Uterus (tissue), 4 donors: ENCODE results near the gene SEC16A. TPM values are rescaled to one million over a fixed set of nuclear protein-coding genes. Genes with fewer than 3 reads are reported as not detected.

ENCODE experiments used
- DNase-seq, 2 donors: peaks; one replicate each; pipeline ENCODE4 v3.0.0-alpha.2; 2019 to 2020
- H3K27ac ChIP-seq, 2 donors: fragments of 200-600 bp; sonication (generic); 1 replicate in 1 of 2; 2 replicates in 1 of 2; pipeline ENCODE4 v1.5.1; 2016 to 2018
- H3K27me3 ChIP-seq, 2 donors: fragments of 200-600 bp; sonication (generic); one replicate each; pipeline ENCODE4 v1.5.1; 2018 to 2019; ENCODE audit warnings: control low read depth in 1 of 2
- H3K36me3 ChIP-seq, 2 donors: fragments of 200-600 bp; sonication (generic); one replicate each; pipeline ENCODE4 v1.5.1; 2019; ENCODE audit warnings: control low read depth in 1 of 2
- H3K4me1 ChIP-seq, 2 donors: fragments of 200-600 bp; sonication (generic); one replicate each; pipeline ENCODE4 v1.5.1; 2018 to 2019; ENCODE audit warnings: control low read depth in 1 of 2
- H3K4me3 ChIP-seq, 2 donors: fragments of 200-600 bp; sonication (generic); 1 replicate in 1 of 2; 2 replicates in 1 of 2; pipeline ENCODE4 v1.5.1; 2018 to 2019; ENCODE audit warnings: mild to moderate bottlenecking in 1 of 2
- H3K9me3 ChIP-seq, 2 donors: fragments of 200-600 bp; sonication (generic); one replicate each; pipeline ENCODE4 v1.5.1; 2019; ENCODE audit warnings: control low read depth in 1 of 2
- POLR2A ChIP-seq, 2 donors: fragments of 450-650 bp; IDR thresholded peaks; one replicate each; pipeline ENCODE4 v1.6.1; 2016; ENCODE audit warnings: antibody characterized with exemption in 2 of 2, mild to moderate bottlenecking in 1 of 2, moderate library complexity in 1 of 2
- intact Hi-C: fragments of 100-400 bp; cut with DNase I; formaldehyde crosslinking; loops from one replicate; pipeline ENCODE4 v1.15.1; 2023; ENCODE audit warnings: low total_unique reads
- total RNA-seq, 4 donors: library from RNA; depleted of rRNA in 3 of 4; stranded (reverse); fragments of >200 nt in 3 of 4; gene quantifications; one replicate each; pipeline versions ENCODE4 v1.1.0 to v1.2.4, GENCODE V29; 2014 to 2023
- TF ChIP-seq, protein P1 (sequence below), 4 experiments: fragments of 200-600 bp in 2 of 4; fragments of 450-650 bp in 2 of 4; sonication (generic) in 2 of 4; IDR thresholded peaks; one replicate each; pipeline ENCODE4 v1.5.1; 2016 to 2019; ENCODE audit warnings: antibody characterized with exemption in 4 of 4, mild to moderate bottlenecking in 2 of 4, moderate library complexity in 1 of 4
- donor health status: DM: yes; HTN: yes; CAD: no.

SEC16A gene
- total RNA-seq, 4 donors from 2014 or later = 18.8 to 73.2 (median 35.1) TPM

DNA sequence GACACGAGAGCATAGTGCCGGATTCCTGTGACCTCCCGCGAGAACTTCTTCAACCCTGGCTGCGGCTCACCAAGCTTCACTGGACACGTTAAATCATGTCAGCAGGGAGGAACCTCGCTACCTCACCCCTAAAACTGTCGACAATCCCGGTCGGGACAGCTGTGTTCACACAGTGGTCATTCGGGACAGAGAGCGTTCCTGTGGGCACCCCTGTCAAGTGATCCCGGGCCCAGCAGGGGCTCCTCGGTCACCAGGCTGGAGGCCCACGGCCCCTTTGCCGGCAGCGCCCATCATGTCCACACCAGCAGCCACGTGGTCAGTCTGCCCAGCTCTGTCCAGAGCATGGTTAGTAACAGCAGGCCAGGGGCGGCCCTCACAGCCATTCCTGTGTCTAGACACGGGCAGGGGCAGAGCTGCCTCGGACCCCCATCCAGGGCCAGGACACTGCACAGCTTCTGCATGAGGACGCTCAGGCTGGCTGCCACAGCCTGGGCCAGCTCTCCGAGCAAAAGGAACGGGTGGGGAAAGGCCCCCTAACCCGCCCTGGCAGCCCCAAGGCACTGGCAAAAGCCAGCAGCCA is 46.7 kb downstream of the SEC16A start:
- H3K36me3 ChIP-seq = no peaks in the 10 kb centered on the region
- intact Hi-C loops = no loop called here
- H3K4me1 ChIP-seq = peaks cover 0 to 12% of the 10 kb centered on the region in 2 donors
- TF ChIP-seq, protein P1, sequence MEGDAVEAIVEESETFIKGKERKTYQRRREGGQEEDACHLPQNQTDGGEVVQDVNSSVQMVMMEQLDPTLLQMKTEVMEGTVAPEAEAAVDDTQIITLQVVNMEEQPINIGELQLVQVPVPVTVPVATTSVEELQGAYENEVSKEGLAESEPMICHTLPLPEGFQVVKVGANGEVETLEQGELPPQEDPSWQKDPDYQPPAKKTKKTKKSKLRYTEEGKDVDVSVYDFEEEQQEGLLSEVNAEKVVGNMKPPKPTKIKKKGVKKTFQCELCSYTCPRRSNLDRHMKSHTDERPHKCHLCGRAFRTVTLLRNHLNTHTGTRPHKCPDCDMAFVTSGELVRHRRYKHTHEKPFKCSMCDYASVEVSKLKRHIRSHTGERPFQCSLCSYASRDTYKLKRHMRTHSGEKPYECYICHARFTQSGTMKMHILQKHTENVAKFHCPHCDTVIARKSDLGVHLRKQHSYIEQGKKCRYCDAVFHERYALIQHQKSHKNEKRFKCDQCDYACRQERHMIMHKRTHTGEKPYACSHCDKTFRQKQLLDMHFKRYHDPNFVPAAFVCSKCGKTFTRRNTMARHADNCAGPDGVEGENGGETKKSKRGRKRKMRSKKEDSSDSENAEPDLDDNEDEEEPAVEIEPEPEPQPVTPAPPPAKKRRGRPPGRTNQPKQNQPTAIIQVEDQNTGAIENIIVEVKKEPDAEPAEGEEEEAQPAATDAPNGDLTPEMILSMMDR (IDR thresholded peaks at IDR 0.05) = no peak
- TF ChIP-seq POLR2A (IDR thresholded peaks at IDR 0.05) = no peak
- H3K9me3 ChIP-seq = no peaks in the 10 kb centered on the region
- no peak overlapping the region for H3K27ac ChIP-seq
- H3K27me3 ChIP-seq = no peaks in the 10 kb centered on the region
- H3K4me3 ChIP-seq = no peak overlapping the region
- DNase-seq = no peak

DNA sequence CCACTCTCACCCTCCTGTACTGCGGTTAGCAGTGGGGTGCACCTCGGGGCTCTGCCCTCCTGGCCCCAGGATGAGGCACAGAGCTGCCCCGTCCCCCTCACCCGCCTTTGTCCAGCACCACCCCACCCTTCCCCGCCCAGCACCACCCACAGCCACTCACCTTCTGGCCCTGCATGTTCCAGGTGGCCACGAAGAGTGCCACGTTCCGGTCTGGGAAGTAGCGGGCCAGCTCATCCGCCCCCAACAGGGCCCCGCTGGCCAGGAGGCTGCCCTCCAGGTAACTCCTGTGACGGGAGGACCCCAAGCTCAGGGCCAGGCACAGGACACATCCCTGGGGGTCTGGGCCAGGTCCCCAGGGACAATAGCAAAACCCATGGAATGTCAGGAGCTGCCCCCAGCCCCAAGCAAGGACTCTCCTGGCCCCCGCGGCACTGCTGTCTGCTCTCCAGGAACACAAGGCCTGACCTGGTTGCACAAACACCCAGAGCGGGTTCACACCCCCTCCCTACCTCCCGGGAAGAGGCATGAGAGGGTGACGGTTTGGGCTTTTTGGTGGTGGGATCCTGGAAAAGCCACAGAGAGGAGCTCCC is 48.2 kb downstream of the SEC16A start:
- H3K27ac ChIP-seq = no peak overlapping the region
- TF ChIP-seq, protein P1 (IDR thresholded peaks at IDR 0.05) = no peak
- H3K36me3 ChIP-seq = no peaks in the 10 kb centered on the region
- no peaks in the 10 kb centered on the region for H3K9me3 ChIP-seq
- no peaks in the 10 kb centered on the region for H3K27me3 ChIP-seq
- intact Hi-C loops = no loop called here
- no peak for DNase-seq
- H3K4me3 ChIP-seq = no peak overlapping the region
- H3K4me1 ChIP-seq = peaks cover 0 to 12% of the 10 kb centered on the region in 2 donors

DNA sequence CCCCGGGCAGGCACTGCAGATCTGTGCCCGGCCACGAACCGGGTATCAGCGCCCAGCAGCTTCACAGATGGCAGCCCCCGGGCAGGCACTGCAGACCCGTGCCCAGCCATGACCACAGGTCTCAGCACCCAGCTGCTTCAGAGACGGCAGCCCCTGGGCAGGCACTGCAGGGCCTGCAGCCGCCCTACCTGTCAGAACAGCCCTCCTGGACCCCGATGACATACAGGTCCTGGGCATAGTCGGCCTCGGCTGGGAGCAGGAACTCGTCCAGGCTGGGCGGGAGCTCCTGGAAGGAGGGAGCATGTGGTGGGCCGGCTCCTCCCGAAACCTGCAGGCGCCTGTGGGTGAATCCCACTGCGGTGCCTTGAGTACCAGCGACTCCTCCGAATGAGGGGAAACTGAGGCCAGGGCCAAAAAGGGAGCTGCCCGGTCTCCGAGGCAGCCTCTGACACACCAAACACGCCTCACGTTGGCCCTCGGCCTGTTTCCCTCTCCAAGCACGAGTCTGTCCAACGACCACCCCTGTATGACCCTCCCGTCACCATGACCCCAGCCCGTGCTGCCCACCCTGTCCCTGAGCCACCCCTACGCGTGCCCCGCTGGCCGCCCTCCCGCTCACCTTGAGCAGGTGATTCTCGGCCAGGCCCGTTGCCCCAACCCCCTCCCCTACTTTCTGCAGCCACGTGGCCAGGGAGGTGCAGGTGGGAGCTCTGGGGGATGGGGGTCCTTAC is 48.8 kb downstream of the SEC16A start:
- no peak overlapping the region for H3K27ac ChIP-seq
- no peak overlapping the region for H3K4me3 ChIP-seq
- H3K9me3 ChIP-seq = no peaks in the 10 kb centered on the region
- peaks cover 0 to 12% of the 10 kb centered on the region in 2 donors for H3K4me1 ChIP-seq
- intact Hi-C loops = no loop called here
- H3K27me3 ChIP-seq = no peaks in the 10 kb centered on the region
- no peaks in the 10 kb centered on the region for H3K36me3 ChIP-seq
- TF ChIP-seq, protein P1 (IDR thresholded peaks at IDR 0.05) = no peak
- no peak for TF ChIP-seq POLR2A (IDR thresholded peaks at IDR 0.05)
- no peak for DNase-seq

DNA sequence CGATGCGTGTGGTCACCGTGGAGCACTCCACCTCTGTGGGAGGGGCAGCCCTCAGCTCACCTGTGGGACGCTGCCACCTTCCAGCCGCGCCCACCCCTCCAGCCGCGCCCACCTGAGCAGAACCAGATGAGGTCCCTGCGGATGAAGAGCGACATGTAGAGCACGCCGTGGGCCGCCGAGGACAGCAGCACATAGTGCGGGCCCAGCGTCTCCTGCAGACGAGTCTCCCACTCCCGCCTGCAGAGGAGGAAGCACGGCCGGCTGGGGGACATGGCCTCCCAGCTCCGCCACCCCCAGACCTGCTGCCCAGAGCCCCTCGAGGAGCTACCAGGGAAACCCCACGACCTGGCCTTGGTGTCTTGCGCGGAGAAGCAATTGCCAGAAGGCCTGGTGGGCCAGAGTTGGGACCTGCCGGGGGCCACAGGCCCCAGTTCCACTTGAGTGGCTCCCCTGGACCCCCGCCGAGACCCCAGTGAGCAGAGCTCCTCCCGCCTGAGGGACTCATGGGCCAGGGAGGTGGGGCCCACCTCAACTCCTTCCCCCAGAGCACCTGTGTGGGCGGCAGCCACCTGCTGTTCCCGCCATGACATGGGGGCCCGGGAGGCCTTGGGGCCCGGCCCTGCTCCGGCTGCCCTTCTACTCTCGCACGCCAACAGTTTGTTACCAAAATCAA is 49.7 kb downstream of the SEC16A start:
- no peak for DNase-seq
- H3K27ac ChIP-seq = no peak overlapping the region
- peaks cover 0 to 12% of the 10 kb centered on the region in 2 donors for H3K4me1 ChIP-seq
- intact Hi-C loops = no loop called here
- TF ChIP-seq, protein P1 (IDR thresholded peaks at IDR 0.05) = no peak
- no peak for TF ChIP-seq POLR2A (IDR thresholded peaks at IDR 0.05)
- H3K9me3 ChIP-seq = no peaks in the 10 kb centered on the region
- H3K27me3 ChIP-seq = no peaks in the 10 kb centered on the region
- no peaks in the 10 kb centered on the region for H3K36me3 ChIP-seq
- H3K4me3 ChIP-seq = no peak overlapping the region

DNA sequence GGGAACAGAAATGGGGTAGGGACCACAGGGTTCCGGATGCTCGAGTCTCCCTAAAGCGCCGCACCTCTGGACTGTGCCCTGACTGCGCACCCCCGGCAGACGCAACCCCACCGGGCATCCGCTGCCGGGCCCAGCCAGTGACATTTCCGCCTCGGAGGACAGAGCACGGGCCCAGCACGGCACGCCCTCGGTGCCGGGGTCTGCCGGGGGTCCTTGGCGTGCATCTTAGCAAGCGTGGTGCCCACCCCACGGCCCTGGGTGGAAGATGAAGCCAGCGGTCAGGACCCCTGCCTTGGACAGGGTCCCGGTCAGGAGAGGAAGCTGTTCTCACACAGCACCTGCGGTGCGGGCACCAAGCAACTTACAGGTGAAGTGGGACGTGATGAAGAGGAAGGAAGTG is 50.2 kb downstream of the SEC16A start:
- no peak overlapping the region for H3K4me3 ChIP-seq
- peaks cover 0 to 7% of the 10 kb centered on the region in 2 donors for H3K4me1 ChIP-seq
- H3K36me3 ChIP-seq = no peaks in the 10 kb centered on the region
- no peaks in the 10 kb centered on the region for H3K9me3 ChIP-seq
- intact Hi-C loops = no loop called here
- no peaks in the 10 kb centered on the region for H3K27me3 ChIP-seq
- no peak for DNase-seq
- TF ChIP-seq POLR2A (IDR thresholded peaks at IDR 0.05) = no peak
- TF ChIP-seq, protein P1 (IDR thresholded peaks at IDR 0.05) = no peak
- H3K27ac ChIP-seq = no peak overlapping the region
